ENCODE data around the gene PSMB3.
A peak's percentile ranks its signal among the peaks of the same experiment; 100 is the strongest.

Gene PSMB3

GRCh38 chr17:38746849-38747462 lies 5.6 kb upstream of the PSMB3 start:
- DNase-seq = no peak
- no peak for TF ChIP-seq CTCF (IDR thresholded peaks at IDR 0.05; ENCODE audit: low read depth, low read length)
- Histone ChIP-seq H3K27me3 (ENCODE audit: insufficient read depth, low read depth, severe bottlenecking) (no peaks in the 10 kb centered on the region), H3K9me3 (ENCODE audit: severe bottlenecking) (no peaks in the 10 kb centered on the region), H3K4me3 (ENCODE audit: low read depth, low read length) (peak overlapping the region; percentile 61), H3K27ac (peak overlapping the region; percentile 90), H3K36me3 (peaks cover 12% of the 10 kb centered on the region)

DNA sequence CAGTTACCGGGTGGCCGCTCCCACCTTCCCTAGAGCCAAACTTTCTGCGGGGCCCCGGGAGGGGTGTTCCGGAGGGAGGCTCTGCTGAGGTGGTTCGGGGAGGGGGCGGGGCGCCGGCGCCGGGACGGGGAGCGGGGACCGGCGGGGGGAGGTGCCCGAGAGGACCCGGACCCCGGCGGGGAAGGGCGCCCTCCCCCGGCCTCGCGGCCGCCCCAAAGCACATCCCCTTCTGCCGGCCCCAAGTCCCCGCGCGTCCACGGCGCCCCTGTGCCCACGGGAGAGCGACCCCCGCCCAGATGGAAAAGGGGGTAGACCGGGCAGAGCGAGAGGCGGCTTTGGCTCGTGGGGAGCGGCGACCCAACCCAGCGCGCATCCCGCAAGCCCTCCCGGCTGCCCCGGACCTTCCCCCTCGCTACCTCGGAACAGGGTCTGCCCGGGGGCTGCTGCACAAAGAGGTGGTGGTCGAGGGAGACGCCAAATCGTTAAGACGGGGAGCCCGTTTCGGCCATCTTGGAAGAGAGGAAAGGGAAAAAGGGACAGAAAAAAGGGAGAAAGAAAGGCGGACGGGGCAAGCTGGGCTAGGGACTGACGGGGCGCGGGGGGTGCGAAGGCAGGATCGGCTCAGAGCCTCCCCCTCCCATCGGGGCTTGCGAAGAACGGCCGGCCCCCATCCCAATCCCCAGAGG lies 4.9 kb upstream of the PSMB3 start:
- peak; percentile 56 for DNase-seq
- peak; percentile 33 for TF ChIP-seq CTCF (IDR thresholded peaks at IDR 0.05; ENCODE audit: low read depth, low read length)
- Histone ChIP-seq H3K4me3 (ENCODE audit: low read depth, low read length) (peak overlapping the region; percentile 61), H3K27ac (peak overlapping the region; percentile 90), H3K27me3 (ENCODE audit: insufficient read depth, low read depth, severe bottlenecking) (no peaks in the 10 kb centered on the region), H3K36me3 (peaks cover 10% of the 10 kb centered on the region), H3K9me3 (ENCODE audit: severe bottlenecking) (no peaks in the 10 kb centered on the region)

DNA sequence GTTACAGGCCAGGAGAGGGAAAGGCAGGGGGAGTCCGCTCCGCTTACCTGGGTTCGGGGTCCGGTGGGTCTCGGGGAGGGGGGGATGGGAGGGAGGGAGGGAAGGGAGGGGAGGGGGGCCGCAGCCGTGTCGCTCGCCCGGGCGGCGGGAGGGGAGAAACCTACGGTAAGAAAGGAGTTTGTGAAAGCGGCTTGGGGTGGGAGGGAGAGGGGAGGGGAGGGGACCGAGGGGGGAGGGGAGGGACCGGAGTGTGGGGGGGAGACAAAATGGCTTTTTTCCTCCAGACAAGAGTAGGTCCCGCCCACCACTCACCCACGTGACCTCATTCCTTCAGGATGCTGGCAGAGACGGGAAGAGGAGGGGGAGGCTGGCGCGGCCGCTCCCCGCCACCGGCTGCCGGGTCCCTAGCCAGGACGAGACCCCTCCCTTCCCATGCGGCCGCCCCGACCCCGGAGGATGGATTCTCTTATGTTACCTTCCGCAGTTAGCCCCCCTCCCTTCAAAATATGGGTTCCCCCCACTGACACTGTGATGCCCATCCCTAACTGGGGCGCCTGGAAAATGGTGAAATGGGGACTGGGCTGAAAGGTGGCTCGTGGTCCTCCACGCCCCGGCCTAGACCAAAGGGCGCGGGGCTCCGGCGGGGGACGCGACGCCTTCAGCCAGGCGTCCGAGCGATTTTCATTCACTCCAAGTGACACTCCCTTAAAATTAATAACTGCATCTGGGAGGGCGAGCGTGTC lies 4.2 kb upstream of the PSMB3 start, which contains the start of gene PCGF2:
Gene PCGF2, minus strand, starts transcription at position 188 of the 743 bp plus-strand sequence. CDS start 7,934 bp downstream, outside the sequence.
- Histone ChIP-seq H3K36me3 (peaks cover 7% of the 10 kb centered on the region), H3K27ac (peak within 1 kb of the TSS; percentile 90), H3K4me3 (ENCODE audit: low read depth, low read length) (peak within 1 kb of the TSS; percentile 92), H3K27me3 (ENCODE audit: insufficient read depth, low read depth, severe bottlenecking) (no peaks in the 10 kb centered on the region), H3K9me3 (ENCODE audit: severe bottlenecking) (no peaks in the 10 kb centered on the region)
- DNase-seq = peak; percentile 97
- TF ChIP-seq CTCF (IDR thresholded peaks at IDR 0.05; ENCODE audit: low read depth, low read length) = no peak

DNA sequence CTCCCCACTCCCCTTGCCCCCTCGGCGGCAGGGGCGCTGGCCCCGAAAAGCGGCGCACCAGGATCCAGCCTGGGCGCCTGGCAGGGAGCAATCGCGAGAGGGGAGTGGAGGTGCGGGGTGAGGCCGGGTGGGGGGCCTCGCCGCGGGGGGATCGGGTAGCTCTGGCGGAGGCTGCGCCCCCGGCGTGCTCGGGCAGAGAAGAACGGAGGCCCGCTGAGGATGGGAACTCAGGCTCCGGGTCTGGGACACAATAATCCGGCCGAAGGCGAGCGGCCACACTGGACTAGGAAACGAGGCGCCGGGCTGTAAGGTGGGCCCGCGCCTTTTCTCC lies 3.7 kb upstream of the PSMB3 start:
- peak overlapping the region; percentile 92 for H3K4me3 ChIP-seq (ENCODE audit: low read depth, low read length)
- DNase-seq = no peak

More for the DNA sequence above, 3.7 kb upstream of the PSMB3 start:
- TF ChIP-seq CTCF (IDR thresholded peaks at IDR 0.05; ENCODE audit: low read depth, low read length) = no peak
- H3K27ac ChIP-seq = peak overlapping the region; percentile 87
- no peaks in the 10 kb centered on the region for H3K27me3 ChIP-seq (ENCODE audit: insufficient read depth, low read depth, severe bottlenecking)
- no peaks in the 10 kb centered on the region for H3K9me3 ChIP-seq (ENCODE audit: severe bottlenecking)
- H3K36me3 ChIP-seq = peaks cover 12% of the 10 kb centered on the region
